IMR-90 (cell line): ENCODE data around the gene PHACTR3. TPM values are rescaled to one million over a fixed set of nuclear protein-coding genes. Genes with fewer than 3 reads are reported as not detected.

Experiments
- ATAC-seq: fragments of 200-7000 bp; cut with Tn5 transposase; 2 replicates; pipeline ENCODE4 v1.9.1; 2020; ENCODE audit warnings: low read depth, mild to moderate bottlenecking, moderate library complexity
- BruUV-seq: library from RNA; stranded (reverse); fragments of 400-500 nt; replicated peaks from 2 replicates; lab custom pipeline; 2021; lab: Mats Ljungman, UMichigan
- CTCF ChIA-PET: fragments of 300-600 bp; formaldehyde crosslinking; extraction: SDS; loops from one replicate; lab custom pipeline; 2021; ENCODE audit warnings: antibody characterized with exemption; lab: Yijun Ruan, JAX
- POLR2A ChIA-PET: fragments of 300-600 bp; sonication (Branson Sonifier 250); formaldehyde crosslinking; loops from one replicate; lab custom pipeline; 2022; ENCODE audit warnings: antibody characterized with exemption; ENCODE audit not compliant: unreplicated experiment; lab: Charles Lee
- DNase-seq: peaks from one replicate; pipeline ENCODE4 v3.0.0; 2013
- H2AFZ ChIP-seq: replicated peaks from 2 replicates; pipeline ENCODE3; 2013; ENCODE audit warnings: low read length, mild to moderate bottlenecking; ENCODE audit not compliant: poor library complexity
- H2AK5ac ChIP-seq: 2 replicates; pipeline ENCODE4 v1.6.1; 2013; ENCODE audit warnings: low read depth, low read length, inconsistent platforms
- H2AK9ac ChIP-seq: replicated peaks from 2 replicates; pipeline ENCODE3; 2013; ENCODE audit warnings: mild to moderate bottlenecking, low read depth, low read length, moderate library complexity; ENCODE audit not compliant: poor library complexity
- H2BK120ac ChIP-seq: 2 replicates; pipeline ENCODE4 v1.6.1; 2013; ENCODE audit warnings: low read depth, low read length, inconsistent platforms
- H2BK15ac ChIP-seq: 3 replicates; pipeline ENCODE4 v1.6.1; 2013; ENCODE audit warnings: low read depth, low read length, inconsistent platforms
- H2BK20ac ChIP-seq: 2 replicates; pipeline ENCODE4 v1.6.1; 2013; ENCODE audit warnings: low read depth, mild to moderate bottlenecking, inconsistent platforms, low read length, moderate library complexity
- H2BK5ac ChIP-seq: 2 replicates; pipeline ENCODE4 v1.6.1; 2013; ENCODE audit warnings: mild to moderate bottlenecking, low read depth, low read length, inconsistent platforms; ENCODE audit not compliant: poor library complexity, severe bottlenecking
- H3K14ac ChIP-seq: replicated peaks from 2 replicates; pipeline ENCODE4 v1.6.1; 2013; ENCODE audit warnings: low read depth, low read length, inconsistent platforms
- H3K18ac ChIP-seq: 2 replicates; pipeline ENCODE4 v1.6.1; 2013; ENCODE audit warnings: low read depth, low read length, control low read depth
- H3K23ac ChIP-seq: 2 replicates; pipeline ENCODE4 v1.6.1; 2013; ENCODE audit warnings: low read depth, low read length, inconsistent platforms
- H3K27ac ChIP-seq: 2 replicates; pipeline ENCODE4 v1.5.1; 2013; ENCODE audit warnings: mild to moderate bottlenecking, control low read depth, low read length; ENCODE audit not compliant: insufficient read depth
- H3K27me3 ChIP-seq: 2 replicates; pipeline ENCODE4 v1.6.1; 2013; ENCODE audit warnings: low read length; ENCODE audit not compliant: control insufficient read depth, insufficient read depth
- H3K36me3 ChIP-seq: 2 replicates; pipeline ENCODE4 v1.6.1; 2013; ENCODE audit warnings: low read length, mixed read lengths; ENCODE audit not compliant: control insufficient read depth, insufficient read depth
- H3K4ac ChIP-seq: 2 replicates; pipeline ENCODE4 v1.6.1; 2013; ENCODE audit warnings: low read depth, low read length, inconsistent platforms
- H3K4me1 ChIP-seq: 2 replicates; pipeline ENCODE4 v1.6.1; 2013; ENCODE audit warnings: low read length, mixed read lengths; ENCODE audit not compliant: control insufficient read depth, insufficient read depth
- H3K4me2 ChIP-seq: 2 replicates; pipeline ENCODE4 v1.6.1; 2013; ENCODE audit warnings: low read depth, mild to moderate bottlenecking, control low read depth, low read length, moderate library complexity
- H3K4me3 ChIP-seq: 2 replicates; pipeline ENCODE4 v1.5.1; 2013; ENCODE audit warnings: low read depth, mild to moderate bottlenecking, control low read depth, low read length, moderate library complexity; ENCODE audit not compliant: insufficient read depth
- H3K56ac ChIP-seq: 2 replicates; pipeline ENCODE4 v1.6.1; 2013; ENCODE audit warnings: low read length, inconsistent platforms; ENCODE audit not compliant: insufficient read depth; ENCODE audit errors: extremely low read depth
- H3K79me1 ChIP-seq, 2 experiments: 2 replicates each; pipeline ENCODE4 v1.6.1; 2013; ENCODE audit warnings: low read length in 2 of 2, inconsistent platforms in 1 of 2, low read depth in 1 of 2
- H3K9ac ChIP-seq: 2 replicates; pipeline ENCODE4 v1.6.1; 2013; ENCODE audit warnings: low read depth, low read length, control low read depth
- H3K9me1 ChIP-seq: 2 replicates; pipeline ENCODE4 v1.6.1; 2013; ENCODE audit warnings: low read length, inconsistent platforms; ENCODE audit not compliant: insufficient read depth
- H3K9me3 ChIP-seq: 2 replicates; pipeline ENCODE4 v1.6.1; 2013; ENCODE audit warnings: low read length; ENCODE audit not compliant: control insufficient read depth, insufficient read depth
- H4K20me1 ChIP-seq: 2 replicates; pipeline ENCODE4 v1.6.1; 2013; ENCODE audit warnings: low read length, inconsistent platforms; ENCODE audit not compliant: insufficient read depth
- H4K5ac ChIP-seq: 2 replicates; pipeline ENCODE4 v1.6.1; 2013; ENCODE audit warnings: mild to moderate bottlenecking, low read depth, low read length, control low read depth
- H4K8ac ChIP-seq, 2 experiments: 2 replicates each; pipeline ENCODE4 v1.6.1; 2013; ENCODE audit warnings: low read depth in 2 of 2, low read length in 2 of 2, control low read depth in 1 of 2, inconsistent platforms in 1 of 2
- H4K91ac ChIP-seq: 2 replicates; pipeline ENCODE4 v1.6.1; 2013; ENCODE audit warnings: low read depth, low read length, inconsistent platforms; ENCODE audit not compliant: insufficient read depth
- CHD1 ChIP-seq: IDR thresholded peaks from 2 replicates; pipeline ENCODE4 v1.6.1; 2012; ENCODE audit warnings: low read depth, low read length, improper control_type of control experiment
- MXI1 ChIP-seq: IDR thresholded peaks from 2 replicates; pipeline ENCODE4 v1.6.1; 2012; ENCODE audit warnings: low read depth, mild to moderate bottlenecking, low read length, moderate library complexity, borderline replicate concordance
- WGBS, 2 experiments: methylation state at CpG; one replicate each; pipeline versions ENCODE4 v1.1.5 to v1.1.7; 2013; ENCODE audit warnings: missing lambda C conversion rate in 2 of 2; ENCODE audit not compliant: insufficient read length in 1 of 2; ENCODE audit errors: extremely low coverage in 2 of 2; 5-methylcytosine and 5-hydroxymethylcytosine counted together
- dilution Hi-C: fragments of 300-500 bp; cut with HindIII; formaldehyde crosslinking; loops from one replicate; pipeline ENCODE4 v1.14.3; 2018; ENCODE audit warnings: low sequenced_read_pairs; ENCODE audit not compliant: unreplicated experiment
- in situ Hi-C: fragments of 300-500 bp; cut with MboI; formaldehyde crosslinking; loops from 3 replicates; pipeline ENCODE4 v1.14.3; 2019; ENCODE audit warnings: low sequenced_read_pairs, inconsistent platforms, mixed read lengths
- intact Hi-C: fragments of 100-400 bp; cut with micrococcal nuclease; formaldehyde crosslinking; loops from 2 replicates; pipeline ENCODE4 v1.10.0; 2022
- polyA plus RNA-seq, 3 experiments: library from polyadenylated mRNA; depleted of rRNA; stranded (reverse); fragments of >200 nt; gene quantifications; 2 replicates each; pipeline ENCODE4 v1.2.3, GENCODE V29; 2012; ENCODE audit warnings: low replicate concordance in 1 of 3
- total RNA-seq: library from RNA; depleted of rRNA; stranded (reverse); fragments of >200 nt; gene quantifications from 2 replicates; pipeline ENCODE4 v1.2.3, GENCODE V29; 2012

The PHACTR3 gene
- total and polyA plus RNA-seq, 2 of the 4 experiments (the other 2 are of a cell fraction): not detected

DNA sequence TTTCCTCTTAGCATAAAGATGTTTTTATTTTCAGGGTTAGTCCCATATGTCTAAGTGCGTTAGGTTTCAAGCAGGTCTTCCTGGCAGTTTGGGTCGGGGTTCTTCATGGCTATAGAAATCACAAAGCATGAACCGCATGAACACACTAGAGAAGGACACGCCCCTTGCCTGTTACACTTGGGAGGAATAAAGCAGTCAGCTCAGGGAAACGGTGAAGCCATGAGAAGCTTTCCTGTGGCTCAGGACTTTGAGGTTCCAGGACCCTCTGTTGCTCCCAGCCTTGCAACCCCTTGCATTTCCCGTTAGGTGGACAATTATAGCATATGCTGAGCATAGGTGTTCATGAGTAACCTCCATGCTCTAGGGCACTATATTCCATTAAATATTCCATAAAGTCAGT is 232.4 kb downstream of the PHACTR3 start:
- H3K79me1 ChIP-seq: no peaks in the 10 kb centered on the region
- CTCF ChIA-PET: interaction anchor here (0.6 to 6.4 kb wide), 2 partner anchors 13 to 353 kb away, joined by 3 to 31 read pairs; no protein-coding TSS in a partner anchor
- no peak overlapping the region for H2AK5ac ChIP-seq
- DNase-seq (no peak), ATAC-seq (no peak)
- POLR2A ChIA-PET: no interaction called here
- H4K8ac ChIP-seq: no peak overlapping the region
- no CpG with 5 or more reads among the region's 6 CpGs for WGBS, 2 experiments
- H3K27ac ChIP-seq: no peak overlapping the region
- H3K4me2 ChIP-seq: no peak overlapping the region
- no peak overlapping the region for H2AK9ac ChIP-seq
- no peak overlapping the region for H2BK120ac ChIP-seq
- no peak overlapping the region for H3K4me3 ChIP-seq
- H3K18ac ChIP-seq: no peak overlapping the region
- H3K9me3 ChIP-seq: no peaks in the 10 kb centered on the region
- no peak overlapping the region for H2BK20ac ChIP-seq
- H3K14ac ChIP-seq: no peak overlapping the region
- no peak overlapping the region for H2BK15ac ChIP-seq
- TF ChIP-seq MXI1 (no peak), CHD1 (no peak)
- in situ Hi-C loops (no loop called here), intact Hi-C loops (no loop called here), dilution Hi-C loops (no loop called here)
- no peak overlapping the region for H4K5ac ChIP-seq
- no peaks in the 10 kb centered on the region for H3K4me1 ChIP-seq
- no peak overlapping the region for H3K4ac ChIP-seq
- no peak overlapping the region for H2AFZ ChIP-seq
- no peaks in the 10 kb centered on the region for H3K36me3 ChIP-seq
- no peak overlapping the region for H3K9ac ChIP-seq
- no peak overlapping the region for H3K56ac ChIP-seq
- H3K9me1 ChIP-seq: no peaks in the 10 kb centered on the region
- no peak overlapping the region for H3K23ac ChIP-seq
- no peaks in the 10 kb centered on the region; the same call in 1 of the 2 replicates for H3K27me3 ChIP-seq
- no peaks in the 10 kb centered on the region for H4K20me1 ChIP-seq
- BruUV-seq: no TSS peak
- no peak overlapping the region for H4K91ac ChIP-seq
- no peak overlapping the region for H2BK5ac ChIP-seq
